DOHH2 (cell line): ENCODE measurements around the gene DAPK2.

ENCODE experiments used
- H3F3A ChIP-seq: fragments of 200-600 bp; sonication (generic), shearing (Covaris generic); 2 replicates; pipeline ENCODE4 v1.6.0; 2016; ENCODE audit warnings: antibody characterized with exemption, mild to moderate bottlenecking; ENCODE audit not compliant: control insufficient read depth, insufficient read depth
- H3K27ac ChIP-seq: fragments of 200-600 bp; sonication (generic); 2 replicates; pipeline ENCODE4 v1.5.1; 2014; ENCODE audit warnings: low read depth, mild to moderate bottlenecking, low read length, moderate library complexity
- H3K27me3 ChIP-seq: fragments of 200-600 bp; sonication (generic); 2 replicates; pipeline ENCODE4 v1.6.1; 2014; ENCODE audit warnings: mild to moderate bottlenecking, low read length, mixed read lengths; ENCODE audit not compliant: control insufficient read depth
- H3K36me3 ChIP-seq: fragments of 200-600 bp; sonication (generic); 2 replicates; pipeline ENCODE4 v1.6.1; 2014; ENCODE audit warnings: mild to moderate bottlenecking, low read length, moderate library complexity, mixed read lengths; ENCODE audit not compliant: control insufficient read depth
- H3K4me1 ChIP-seq: fragments of 200-600 bp; sonication (generic); 2 replicates; pipeline ENCODE4 v1.6.1; 2014; ENCODE audit warnings: mild to moderate bottlenecking, low read length, mixed read lengths; ENCODE audit not compliant: control insufficient read depth
- H3K4me2 ChIP-seq: fragments of 200-600 bp; sonication (generic); 2 replicates; pipeline ENCODE4 v1.6.0; 2014; ENCODE audit warnings: mild to moderate bottlenecking, low read length, moderate library complexity
- H3K4me3 ChIP-seq: fragments of 200-600 bp; sonication (generic); 2 replicates; pipeline ENCODE4 v1.5.1; 2014; ENCODE audit warnings: mild to moderate bottlenecking, low read length, mixed read lengths
- H3K79me2 ChIP-seq: fragments of 200-600 bp; sonication (generic); 2 replicates; pipeline ENCODE4 v1.6.1; 2014; ENCODE audit warnings: mild to moderate bottlenecking, low read length, mixed read lengths; ENCODE audit not compliant: control insufficient read depth
- H3K9me2 ChIP-seq: fragments of 200-600 bp; sonication (generic); replicated peaks from 2 replicates; pipeline ENCODE4 v1.6.1; 2014; ENCODE audit warnings: mild to moderate bottlenecking, low read length, mixed read lengths; ENCODE audit not compliant: control insufficient read depth
- H3K9me3 ChIP-seq: fragments of 200-600 bp; sonication (generic); 2 replicates; pipeline ENCODE4 v1.6.1; 2014; ENCODE audit warnings: antibody characterized with exemption, low read length, mixed read lengths; ENCODE audit not compliant: control insufficient read depth, insufficient read depth
- H4K20me1 ChIP-seq: fragments of 200-600 bp; sonication (generic); 2 replicates; pipeline ENCODE4 v1.6.0; 2014; ENCODE audit warnings: low read depth, mild to moderate bottlenecking, antibody characterized with exemption, low read length, moderate library complexity; ENCODE audit not compliant: control insufficient read depth, insufficient read depth
- CTCF ChIP-seq: fragments of 200-600 bp; sonication (generic); IDR thresholded peaks from one replicate; pipeline ENCODE4 v1.5.1; 2014; ENCODE audit warnings: antibody characterized with exemption, mild to moderate bottlenecking, low read depth, low read length; ENCODE audit not compliant: poor library complexity, severe bottlenecking
- EZH2phosphoT487 ChIP-seq: fragments of 200-600 bp; sonication (generic); IDR thresholded peaks from 2 replicates; pipeline ENCODE4 v1.6.1; 2017; ENCODE audit warnings: borderline replicate concordance, mild to moderate bottlenecking, antibody characterized with exemption, low read length, moderate library complexity, mixed read lengths

The DAPK2 gene

GRCh38 chr15:63984331-63984730 lies 62.0 kb downstream of the DAPK2 start:
- H4K20me1 ChIP-seq: no peaks in the 10 kb centered on the region
- no peak overlapping the region for H3K4me3 ChIP-seq
- no peaks in the 10 kb centered on the region for H3K36me3 ChIP-seq
- H3K9me3 ChIP-seq: no peaks in the 10 kb centered on the region
- no peaks in the 10 kb centered on the region for H3K27me3 ChIP-seq
- TF ChIP-seq EZH2phosphoT487: no peak
- no peak for TF ChIP-seq CTCF
- H3K79me2 ChIP-seq: no peaks in the 10 kb centered on the region
- no peaks in the 10 kb centered on the region for H3K9me2 ChIP-seq
- H3K4me2 ChIP-seq: no peak overlapping the region
- H3K4me1 ChIP-seq: peaks cover 33% of the 10 kb centered on the region
- no peak overlapping the region for H3K27ac ChIP-seq
- H3F3A ChIP-seq: no peaks in the 10 kb centered on the region; the same call in 1 of the 2 replicates

- TF ChIP-seq CTCF (no peak), EZH2phosphoT487 (no peak)
- Histone ChIP-seq H3K9me2 (no peaks in the 10 kb centered on the region), H3K36me3 (no peaks in the 10 kb centered on the region), H3K4me2 (no peak overlapping the region), H4K20me1 (no peaks in the 10 kb centered on the region), H3K4me3 (no peak overlapping the region), H3K4me1 (peaks cover 33% of the 10 kb centered on the region), H3K79me2 (no peaks in the 10 kb centered on the region), H3K27me3 (no peaks in the 10 kb centered on the region), H3K27ac (no peak overlapping the region), H3K9me3 (no peaks in the 10 kb centered on the region), H3F3A (no peaks in the 10 kb centered on the region; the same call in 1 of the 2 replicates)
Measured at GRCh38 chr15:63983061-63983711, 63.1 kb downstream of the DAPK2 start.

- Histone ChIP-seq H3K4me1 (peaks cover 32% of the 10 kb centered on the region), H3K79me2 (no peaks in the 10 kb centered on the region), H3K9me3 (no peaks in the 10 kb centered on the region), H3K4me2 (no peak overlapping the region), H3K4me3 (no peak overlapping the region), H3K9me2 (no peaks in the 10 kb centered on the region), H3K27ac (no peak overlapping the region), H3K27me3 (no peaks in the 10 kb centered on the region), H3F3A (no peaks in the 10 kb centered on the region; the same call in 1 of the 2 replicates), H4K20me1 (no peaks in the 10 kb centered on the region), H3K36me3 (no peaks in the 10 kb centered on the region)
- TF ChIP-seq CTCF (no peak), EZH2phosphoT487 (no peak)
Measured at GRCh38 chr15:63982381-63982854, 63.9 kb downstream of the DAPK2 start.
